ENCODE measurements around the gene GSTP1. TPM values are rescaled to one million over a fixed set of nuclear protein-coding genes. Genes with fewer than 3 reads are reported as not detected.

Gene GSTP1
- total RNA-seq, 4 donors from 2014 or later: 2,883 to 4,990 (median 3,239) TPM

GRCh38 chr11:67611704-67612587 is 28.3 kb downstream of the GSTP1 start:
- TF ChIP-seq CTCF (IDR thresholded peaks at IDR 0.05): no peak
- no peak for TF ChIP-seq POLR2A (IDR thresholded peaks at IDR 0.05)
- H3K36me3 ChIP-seq: peaks cover 20 to 54% (median 31%) of the 10 kb centered on the region in 3 donors
- intact Hi-C loops (cut with DNase I): no loop called here
- DNase-seq: no peak
- no peak overlapping the region for H3K27ac ChIP-seq
- peaks cover 0 to 27% (median 0%) of the 10 kb centered on the region in 4 donors for H3K27me3 ChIP-seq
- H3K4me1 ChIP-seq: peaks cover 21 to 47% (median 26%) of the 10 kb centered on the region in 3 donors
- 84 to 88% methylated on average over 8 to 21 of the region's 37 CpGs for WGBS, 2 donors
- no peak overlapping the region for H3K4me3 ChIP-seq
- no peaks in the 10 kb centered on the region for H3K9me3 ChIP-seq

- no peak for DNase-seq
- intact Hi-C loops (cut with DNase I): no loop called here
- Histone ChIP-seq H3K36me3 (peaks cover 20 to 54% (median 31%) of the 10 kb centered on the region in 3 donors), H3K4me3 (no peak overlapping the region), H3K9me3 (no peaks in the 10 kb centered on the region), H3K4me1 (peaks cover 14 to 39% (median 20%) of the 10 kb centered on the region in 3 donors), H3K27me3 (peaks cover 0 to 28% (median 0%) of the 10 kb centered on the region in 4 donors), H3K27ac (no peak overlapping the region)
- WGBS, 2 donors: 75 to 92% methylated on average over 2 to 7 of the region's 13 CpGs
- TF ChIP-seq CTCF (IDR thresholded peaks at IDR 0.05) (no peak), POLR2A (IDR thresholded peaks at IDR 0.05) (no peak)
Observed at GRCh38 chr11:67612751-67613150, 29.1 kb downstream of the GSTP1 start.

GRCh38 chr11:67613313-67613959 is 29.8 kb downstream of the GSTP1 start:
- H3K36me3 ChIP-seq: peaks cover 20 to 51% (median 29%) of the 10 kb centered on the region in 3 donors
- 71 to 85% methylated on average over 10 to 12 of the region's 17 CpGs for WGBS, 2 donors
- H3K9me3 ChIP-seq: no peaks in the 10 kb centered on the region
- H3K4me1 ChIP-seq: peaks cover 13 to 33% (median 15%) of the 10 kb centered on the region in 3 donors
- intact Hi-C loops (cut with DNase I): no loop called here
- H3K27ac ChIP-seq: peak overlapping the region; percentile 53 to 82 (median 72)
- no peak for DNase-seq
- H3K4me3 ChIP-seq: peak overlapping the region; percentile 17 to 63 (median 42)
- peaks cover 0 to 28% (median 0%) of the 10 kb centered on the region in 4 donors for H3K27me3 ChIP-seq
- TF ChIP-seq CTCF (IDR thresholded peaks at IDR 0.05) (no peak), POLR2A (IDR thresholded peaks at IDR 0.05) (no peak)

GRCh38 chr11:67613960-67614715 is 30.5 kb downstream of the GSTP1 start:
- TF ChIP-seq CTCF (IDR thresholded peaks at IDR 0.05): peak; percentile 45 to 74 (median 64)
- peak in 1 of 4 donors; percentile 25 for TF ChIP-seq POLR2A (IDR thresholded peaks at IDR 0.05)
- Histone ChIP-seq H3K27ac (peak overlapping the region; percentile 53 to 82 (median 72)), H3K9me3 (no peaks in the 10 kb centered on the region), H3K4me1 (peaks cover 13 to 29% (median 15%) of the 10 kb centered on the region in 3 donors), H3K27me3 (peaks cover 0 to 28% (median 0%) of the 10 kb centered on the region in 4 donors), H3K36me3 (peaks cover 17 to 44% (median 22%) of the 10 kb centered on the region in 3 donors), H3K4me3 (peak overlapping the region; percentile 17 to 63 (median 42))
- WGBS, 2 donors: 9 to 19% methylated on average over 5 to 6 of the region's 23 CpGs
- intact Hi-C loops (cut with DNase I): no loop called here
- DNase-seq: no peak
